T-helper 1 cell treated with Interleukin-12 subunit alpha and Interleukin-12 subunit beta and Interleukin-4 antibody, amounts not matched to agents 30 ng/mL and 1 ng/mL, for 36 hours (primary cell): ENCODE measurements around the gene CRABP1. TPM values are rescaled to one million over a fixed set of nuclear protein-coding genes. Genes with fewer than 3 reads are reported as not detected.
"Not testable (repeated sequence)": the region's sequence is repeated elsewhere in the genome, so short reads cannot be mapped to it uniquely, and the experiment has no call there.

Source experiments
- intact Hi-C: fragments of 100-400 bp; cut with micrococcal nuclease; formaldehyde crosslinking; loops from one replicate; pipeline ENCODE4 v1.15.1; 2024
- total RNA-seq: library from RNA; stranded (reverse); gene quantifications from 2 replicates; pipeline ENCODE4 v1.2.3, GENCODE V29; 2022

The CRABP1 gene
- total RNA-seq, 1 donor from 2014 or later, result not detected

DNA sequence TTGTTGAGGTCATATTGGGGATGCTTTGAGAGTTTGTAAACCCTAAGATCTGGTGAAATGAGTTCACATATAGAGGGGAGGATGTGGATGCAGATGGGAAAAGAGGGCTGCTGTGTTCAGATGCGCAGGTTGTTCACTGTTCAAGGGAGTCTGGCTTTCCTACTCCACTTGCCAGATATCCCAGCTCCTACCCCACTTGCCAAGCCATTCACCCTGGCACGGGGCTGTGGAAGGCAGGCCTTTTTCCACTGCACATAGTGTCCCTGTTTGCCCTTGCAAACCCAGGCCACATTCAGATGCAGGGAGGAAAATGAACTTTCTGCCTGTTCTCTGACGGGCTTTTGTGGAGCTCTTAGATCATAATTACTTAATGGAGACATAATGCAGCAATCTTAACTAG, 29.0 kb downstream of the CRABP1 start:
- intact Hi-C loops, result no loop called here

DNA sequence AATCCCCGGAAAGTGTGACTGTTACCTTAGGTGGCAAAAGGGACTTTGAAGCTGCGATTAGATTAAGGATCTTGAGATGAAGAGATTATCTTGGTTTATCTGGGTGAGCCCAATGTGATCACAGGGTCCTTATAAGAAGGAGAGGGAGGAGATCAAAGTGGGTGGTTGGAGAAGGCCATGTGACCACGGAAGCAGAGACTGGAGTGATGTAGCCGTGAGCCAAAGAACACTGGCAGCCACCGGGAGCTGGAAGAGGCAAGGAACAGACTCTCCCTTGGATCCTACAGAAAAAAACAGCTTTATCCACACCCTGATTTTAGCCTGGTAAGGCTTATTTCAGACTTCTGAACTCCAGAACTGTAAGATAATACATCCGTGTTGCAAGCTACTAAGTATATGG, 29.9 kb downstream of the CRABP1 start:
- intact Hi-C loops, result no loop called here

- intact Hi-C loops, result no loop called here
Observed at GRCh38 chr15:78372880-78373279, 32.7 kb downstream of the CRABP1 start.

DNA sequence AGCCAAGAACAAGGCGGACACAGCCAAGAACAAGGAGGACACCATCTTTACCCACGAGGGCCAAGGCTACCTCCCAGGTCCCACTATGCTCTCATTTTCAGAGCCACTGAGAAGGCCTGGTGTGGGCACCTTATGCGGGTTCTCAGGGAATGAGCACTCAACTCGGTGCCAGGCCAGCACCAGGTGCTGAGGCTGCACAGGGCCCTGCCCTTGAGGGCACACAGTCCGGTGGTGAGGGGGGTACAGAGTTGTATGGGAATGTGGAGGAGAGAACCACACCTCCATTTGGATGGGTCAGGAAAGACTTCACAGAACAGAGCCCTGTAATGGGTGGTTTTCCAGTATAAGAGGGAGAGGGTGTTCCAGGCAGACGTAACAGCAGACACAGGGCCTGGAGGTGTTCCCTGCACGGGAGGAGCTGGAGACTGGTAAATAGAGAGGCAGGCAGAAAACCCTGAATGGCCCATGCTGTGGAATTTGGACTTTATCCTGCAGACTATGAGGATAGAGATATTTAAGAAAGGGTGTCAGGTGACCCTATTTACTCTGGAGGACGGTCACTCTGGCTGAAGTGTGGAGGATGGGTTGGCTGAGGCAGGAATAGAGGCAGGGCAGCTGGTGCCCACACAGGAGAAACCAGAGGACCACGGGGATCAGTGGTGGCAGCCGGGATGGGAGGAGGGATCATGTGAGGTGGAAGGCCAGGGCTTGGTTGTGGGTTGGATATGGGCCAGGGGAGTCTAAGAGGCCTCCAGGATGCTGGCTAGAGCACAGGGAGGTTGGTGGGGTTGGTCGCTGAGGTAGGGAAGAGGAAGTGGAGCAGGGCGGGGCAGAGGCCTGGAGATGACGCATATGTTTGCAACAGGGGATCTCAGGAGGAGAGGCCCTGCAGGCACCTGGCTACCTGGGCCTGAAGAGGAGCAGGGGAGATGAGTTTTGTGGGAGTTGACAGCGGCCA, 34.6 kb downstream of the CRABP1 start:
- intact Hi-C loops, result no loop called here

GRCh38 chr15:78380143-78380542, 40.0 kb downstream of the CRABP1 start:
- intact Hi-C loops, result not testable (repeated sequence)

DNA sequence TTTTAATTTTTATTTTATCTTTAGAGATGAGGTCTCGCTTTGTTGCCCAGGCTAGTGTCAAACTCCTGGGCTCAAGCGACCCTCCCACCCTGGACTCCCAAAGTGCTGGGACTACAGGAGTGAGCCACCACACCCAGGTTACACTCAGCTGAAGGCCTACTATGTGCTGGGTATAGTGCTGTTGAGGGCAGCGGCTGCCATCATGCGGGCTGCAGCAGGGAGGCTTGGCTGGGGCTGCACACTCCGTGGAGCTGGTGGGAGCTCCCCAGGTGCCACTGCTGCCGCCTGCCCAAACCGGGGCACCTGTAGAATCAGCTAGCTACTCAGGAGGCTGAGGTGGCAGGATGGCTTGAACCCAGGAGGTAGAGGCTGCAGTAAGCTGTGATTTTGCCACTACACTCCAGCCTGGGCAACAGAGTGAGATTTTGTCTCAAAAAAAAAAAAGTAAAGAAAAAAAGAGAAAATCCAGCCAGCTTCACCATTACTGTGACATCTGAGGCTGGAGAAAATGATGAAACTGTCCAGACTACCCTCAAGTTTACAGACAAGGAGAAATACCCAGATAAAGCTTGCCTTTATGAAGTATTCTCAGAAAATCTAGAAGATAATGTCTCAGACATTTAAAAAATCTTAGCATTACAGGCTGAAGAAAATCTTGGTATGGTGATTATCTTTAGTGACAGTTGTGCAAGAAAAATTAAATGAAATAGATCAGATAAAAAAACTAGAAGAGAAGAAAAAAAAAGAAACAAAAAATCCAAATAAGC, 42.1 kb downstream of the CRABP1 start:
- intact Hi-C loops, result no loop called here

DNA sequence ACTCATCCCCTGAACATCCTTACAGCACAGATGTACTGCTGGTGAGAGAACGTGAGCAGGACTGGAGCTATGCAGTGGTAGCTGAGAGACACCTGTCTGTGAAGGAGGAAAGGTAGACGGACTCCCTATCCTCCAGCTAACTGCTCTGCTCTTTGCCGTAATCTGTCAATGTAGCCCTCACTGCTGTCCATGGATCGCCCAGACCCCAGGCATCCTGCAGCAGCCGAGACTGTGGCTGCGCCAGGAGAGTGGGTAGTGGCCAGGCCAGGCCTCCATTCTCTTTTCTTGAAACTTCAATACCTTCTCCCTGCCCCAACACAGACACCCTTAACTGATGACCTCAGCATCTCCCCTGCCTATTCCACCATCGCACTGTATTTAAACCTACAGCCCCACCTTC, 44.5 kb downstream of the CRABP1 start:
- intact Hi-C loops, result no loop called here

- intact Hi-C loops, result no loop called here
Observed at GRCh38 chr15:78387246-78388037, 47.3 kb downstream of the CRABP1 start.

GRCh38 chr15:78388865-78389264, 48.7 kb downstream of the CRABP1 start:
- intact Hi-C loops, result no loop called here

GRCh38 chr15:78389322-78389721, 49.2 kb downstream of the CRABP1 start:
- intact Hi-C loops, result no loop called here

- intact Hi-C loops, result no loop called here
Observed at GRCh38 chr15:78389738-78390137, 49.6 kb downstream of the CRABP1 start.

- intact Hi-C loops, result no loop called here
Observed at GRCh38 chr15:78390242-78390641, 50.1 kb downstream of the CRABP1 start.

GRCh38 chr15:78390826-78391225, 50.7 kb downstream of the CRABP1 start:
- intact Hi-C loops, result no loop called here

GRCh38 chr15:78391781-78392180, 51.6 kb downstream of the CRABP1 start:
- intact Hi-C loops, result no loop called here

DNA sequence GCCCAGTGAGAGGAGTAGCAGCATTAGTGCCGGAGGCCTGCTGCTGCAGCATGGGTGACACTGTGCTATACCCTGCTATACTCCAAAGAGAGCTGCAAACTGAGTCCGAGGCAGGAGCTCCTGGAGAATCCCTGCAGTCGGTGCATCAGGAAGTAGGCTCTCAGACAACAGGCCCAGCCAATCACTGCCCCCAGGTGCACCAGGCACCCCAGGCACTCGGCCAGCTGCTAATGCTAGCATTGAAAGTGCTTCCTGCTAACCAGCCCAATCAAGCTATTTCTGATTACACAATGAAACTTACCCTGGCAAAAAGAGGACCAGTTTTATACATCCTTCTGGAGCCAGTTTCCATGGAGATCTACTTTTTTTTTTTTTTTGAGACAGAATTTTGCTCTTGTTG, 52.3 kb downstream of the CRABP1 start:
- intact Hi-C loops, result no loop called here

DNA sequence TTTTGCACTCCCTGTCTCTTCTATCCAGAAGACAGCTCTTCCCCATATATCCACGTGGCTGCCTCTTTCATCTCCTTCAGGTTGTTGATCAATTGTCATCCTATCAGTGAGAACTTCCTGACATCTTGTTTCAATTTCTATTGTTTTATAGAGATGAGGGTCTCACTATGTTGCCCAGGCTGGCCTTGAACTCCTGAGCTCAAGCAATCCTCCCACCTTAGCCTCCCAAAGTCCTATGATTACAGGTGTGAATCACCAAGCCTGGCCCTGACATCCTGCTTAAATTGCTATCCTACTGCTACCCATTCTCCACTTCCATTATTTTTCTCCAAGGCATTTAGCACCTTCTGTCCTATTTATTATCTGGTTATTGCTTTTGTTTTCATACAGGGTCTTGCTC, 53.0 kb downstream of the CRABP1 start:
- intact Hi-C loops, result no loop called here

GRCh38 chr15:78394026-78394425, 53.9 kb downstream of the CRABP1 start:
- intact Hi-C loops, result no loop called here

DNA sequence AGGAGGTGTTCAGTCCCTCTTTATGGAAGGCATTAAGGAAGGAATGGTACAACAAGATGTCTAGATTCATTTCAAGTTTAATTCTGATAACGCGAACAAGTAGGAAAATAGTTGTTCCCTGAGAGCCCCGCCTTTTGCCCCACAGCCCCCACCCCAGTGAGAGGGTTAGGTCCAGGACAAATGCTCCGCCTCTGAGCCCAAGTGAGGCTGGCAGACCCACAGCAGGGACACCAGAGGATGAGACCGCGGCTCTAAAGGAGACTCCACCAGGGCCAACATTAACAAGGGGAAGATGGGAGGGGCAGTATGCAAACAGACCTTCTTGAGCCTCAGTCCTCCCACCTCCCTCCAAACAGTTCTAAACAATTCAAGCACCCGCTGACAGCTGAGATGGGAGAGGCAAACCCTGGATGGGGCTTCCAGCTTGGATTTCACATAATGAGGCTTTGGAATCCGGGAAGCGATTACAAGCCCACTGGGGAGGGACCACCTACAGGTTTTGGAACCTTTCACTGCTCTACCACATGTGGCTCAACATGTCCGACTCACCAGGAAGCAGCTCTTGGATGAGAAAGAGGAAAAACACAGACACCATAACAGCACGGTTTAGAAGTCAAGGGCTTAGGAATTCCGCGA, 54.9 kb downstream of the CRABP1 start:
- intact Hi-C loops, result no loop called here

DNA sequence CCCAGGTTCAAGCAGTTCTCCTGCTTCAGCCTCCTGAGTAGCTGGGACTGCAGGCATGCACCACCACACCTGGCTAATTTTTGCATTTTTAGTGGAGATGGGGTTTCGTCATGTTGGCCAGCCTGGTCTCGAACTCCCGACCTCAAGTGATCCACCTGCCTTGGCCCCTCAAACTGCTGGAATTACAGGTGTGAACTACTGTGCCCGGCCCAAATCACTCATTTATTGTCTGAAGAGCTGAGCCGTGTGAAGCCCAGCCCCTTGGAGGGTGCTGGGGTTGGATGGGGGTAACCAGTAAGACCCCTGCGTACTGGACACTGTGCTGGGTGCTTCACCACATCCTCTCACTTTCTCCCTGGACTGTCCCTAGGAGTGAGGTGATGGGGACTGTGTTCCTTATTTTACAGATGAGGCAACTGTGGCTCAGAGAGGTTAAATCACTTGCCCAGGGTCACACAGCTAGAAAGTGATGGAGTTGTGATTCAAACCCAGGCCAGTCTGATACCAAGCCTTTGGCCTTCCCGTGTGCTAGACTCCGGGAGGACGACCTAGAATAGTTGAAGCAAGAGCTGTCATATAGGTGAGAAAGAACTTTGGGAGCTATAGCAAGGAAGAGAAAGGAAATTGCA, 56.1 kb downstream of the CRABP1 start:
- intact Hi-C loops, result no loop called here

GRCh38 chr15:78396976-78397375, 56.8 kb downstream of the CRABP1 start:
- intact Hi-C loops, result no loop called here

DNA sequence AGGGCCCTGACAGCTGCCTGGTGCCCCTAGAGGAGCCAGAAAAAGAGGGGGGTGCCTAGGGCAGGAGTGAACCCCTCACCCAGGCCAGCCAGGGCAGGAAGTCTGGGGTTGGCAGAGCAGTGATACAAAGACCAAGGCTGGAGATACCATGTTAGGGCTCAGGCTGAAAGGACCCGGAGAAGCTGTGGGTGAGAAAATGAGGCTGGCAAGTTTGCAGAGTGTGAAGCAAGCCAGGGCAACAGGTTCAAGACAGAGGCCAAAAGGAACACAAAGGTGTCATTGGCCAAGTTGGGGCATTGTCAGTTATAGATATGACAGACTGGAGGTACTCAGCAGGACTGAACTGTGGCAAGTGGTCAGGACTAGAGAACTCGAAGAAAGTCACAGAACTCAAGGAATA, 57.2 kb downstream of the CRABP1 start:
- intact Hi-C loops, result no loop called here
